ENCODE results near the gene KIAA1549.
"Not testable (repeated sequence)": the region's sequence is repeated elsewhere in the genome, so short reads cannot be mapped to it uniquely, and the experiment has no call there.

Gene KIAA1549

GRCh38 chr7:138799336-138800000 lies 181.7 kb downstream of the KIAA1549 start:
- no peak for DNase-seq

DNA sequence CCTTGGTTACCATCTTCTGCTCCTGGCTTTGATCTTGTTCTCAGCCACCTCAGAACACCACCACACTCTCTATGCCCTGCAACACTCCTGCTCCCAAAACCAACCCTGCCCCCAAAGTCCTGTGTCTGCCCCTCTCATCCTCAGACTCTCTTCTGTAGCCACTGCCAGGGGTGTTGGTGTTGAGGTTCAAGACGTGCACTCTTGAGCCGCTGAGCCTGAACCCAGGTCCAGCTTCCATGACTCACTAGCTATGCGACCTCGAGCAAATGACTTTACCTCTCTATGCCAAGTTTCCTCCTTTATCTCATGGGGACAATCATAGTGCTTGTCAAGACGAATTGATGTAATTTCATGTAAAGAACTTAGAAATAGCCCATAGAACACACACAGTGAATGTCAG lies 182.4 kb downstream of the KIAA1549 start:
- DNase-seq, result no peak

- no peak for DNase-seq
These were observed 183.4 kb downstream of the KIAA1549 start, which contains the start of the genes ATP6V0A4 and TMEM213 for GRCh38 chr7:138797715-138798320. Gene ATP6V0A4, minus strand, starts transcription at chr7:138798196. Its CDS starts 26,949 bp downstream, at chr7:138771247. Gene TMEM213, plus strand, starts transcription at chr7:138797994. Its CDS starts 111 bp downstream, at chr7:138798105.

GRCh38 chr7:138797046-138797445 lies 184.1 kb downstream of the KIAA1549 start:
- not testable (repeated sequence) for DNase-seq

- no peak for DNase-seq
These were observed 185.1 kb downstream of the KIAA1549 start for GRCh38 chr7:138796038-138796615.

GRCh38 chr7:138785587-138786437 lies 195.4 kb downstream of the KIAA1549 start:
- no peak for DNase-seq

GRCh38 chr7:138784692-138785091 lies 196.5 kb downstream of the KIAA1549 start:
- no peak for DNase-seq
